ENCODE results near the gene DBI.

- TF ChIP-seq CTCF (conservative IDR thresholded peaks at IDR 0.05) (no peak), ZFX (IDR thresholded peaks at IDR 0.05) (no peak)
These were observed 54.5 kb downstream of the DBI start for GRCh38 chr2:119421304-119421703.
